H9 (cell line): ENCODE measurements around the gene GEN1. TPM values are rescaled to one million over a fixed set of nuclear protein-coding genes. Genes with fewer than 3 reads are reported as not detected.

Experiments used
- DNase-seq: peaks from one replicate; pipeline ENCODE4 v3.0.0-alpha.2; 2017
- H2AFZ ChIP-seq: one replicate; pipeline ENCODE4 v1.6.1; 2013; ENCODE audit warnings: mild to moderate bottlenecking, low read length, control low read depth, moderate library complexity
- H2AK5ac ChIP-seq: 2 replicates; pipeline ENCODE4 v1.6.1; 2013; ENCODE audit warnings: low read length, control low read depth, mixed read lengths; ENCODE audit not compliant: insufficient read length
- H2BK120ac ChIP-seq: one replicate; pipeline ENCODE4 v1.6.1; 2013; ENCODE audit warnings: low read depth, mild to moderate bottlenecking, low read length, control low read depth, inconsistent platforms; ENCODE audit not compliant: poor library complexity, severe bottlenecking
- H2BK12ac ChIP-seq: 2 replicates; pipeline ENCODE4 v1.6.1; 2013; ENCODE audit warnings: low read length, control low read depth, mixed read lengths, low read depth; ENCODE audit not compliant: insufficient read length
- H2BK15ac ChIP-seq: 2 replicates; pipeline ENCODE4 v1.6.1; 2013; ENCODE audit warnings: low read depth, low read length, control low read depth
- H2BK20ac ChIP-seq: one replicate; pipeline ENCODE4 v1.6.1; 2013; ENCODE audit warnings: low read depth, mild to moderate bottlenecking, low read length, control low read depth, inconsistent platforms; ENCODE audit not compliant: poor library complexity, severe bottlenecking
- H2BK5ac ChIP-seq: 2 replicates; pipeline ENCODE4 v1.6.1; 2013; ENCODE audit warnings: low read length, control low read depth, mixed read lengths; ENCODE audit not compliant: insufficient read length
- H3K14ac ChIP-seq: 2 replicates; pipeline ENCODE4 v1.6.1; 2013; ENCODE audit warnings: low read length, control low read depth; ENCODE audit not compliant: insufficient read depth
- H3K18ac ChIP-seq: 2 replicates; pipeline ENCODE4 v1.6.1; 2013; ENCODE audit warnings: low read depth, mild to moderate bottlenecking, mixed read lengths, low read length, control low read depth; ENCODE audit not compliant: insufficient read length
- H3K23ac ChIP-seq: 2 replicates; pipeline ENCODE4 v1.6.1; 2013; ENCODE audit warnings: low read length, control low read depth, mixed read lengths, low read depth; ENCODE audit not compliant: insufficient read length
- H3K23me2 ChIP-seq: 2 replicates; pipeline ENCODE4 v1.6.1; 2013; ENCODE audit warnings: low read depth, mild to moderate bottlenecking, mixed read lengths, low read length, control low read depth; ENCODE audit not compliant: insufficient read length, poor library complexity, severe bottlenecking
- H3K27ac ChIP-seq: 2 replicates; pipeline ENCODE4 v1.5.1; 2013; ENCODE audit warnings: low read length, control low read depth, mixed read lengths, low read depth; ENCODE audit not compliant: insufficient read length
- H3K27me3 ChIP-seq: 2 replicates; pipeline ENCODE4 v1.6.1; 2013; ENCODE audit warnings: low read length, control low read depth, inconsistent platforms; ENCODE audit not compliant: insufficient read depth
- H3K4ac ChIP-seq: 2 replicates; pipeline ENCODE4 v1.6.1; 2013; ENCODE audit warnings: low read depth, mild to moderate bottlenecking, control low read depth, inconsistent platforms, low read length, moderate library complexity
- H3K4me1 ChIP-seq: 2 replicates; pipeline ENCODE4 v1.6.1; 2013; ENCODE audit warnings: low read length, control low read depth, inconsistent platforms; ENCODE audit not compliant: insufficient read depth
- H3K4me2 ChIP-seq: 2 replicates; pipeline ENCODE4 v1.6.1; 2013; ENCODE audit warnings: low read length, control low read depth, mixed read lengths; ENCODE audit not compliant: insufficient read length, insufficient read depth
- H3K56ac ChIP-seq: 2 replicates; pipeline ENCODE4 v1.6.1; 2013; ENCODE audit warnings: low read depth, mild to moderate bottlenecking, mixed read lengths, low read length, control low read depth; ENCODE audit not compliant: insufficient read length
- H3K79me1 ChIP-seq: 2 replicates; pipeline ENCODE4 v1.6.1; 2013; ENCODE audit warnings: low read depth, mild to moderate bottlenecking, moderate library complexity, low read length, control low read depth, inconsistent platforms; ENCODE audit not compliant: insufficient read depth, poor library complexity, severe bottlenecking
- H3K79me2 ChIP-seq: 2 replicates; pipeline ENCODE4 v1.6.1; 2013; ENCODE audit warnings: low read length, control low read depth, inconsistent platforms; ENCODE audit not compliant: insufficient read depth
- H3K9ac ChIP-seq: 2 replicates; pipeline ENCODE4 v1.6.1; 2013; ENCODE audit warnings: low read length, control low read depth, mixed read lengths; ENCODE audit not compliant: insufficient read length; ENCODE audit errors: extremely low read depth
- H3K9me3 ChIP-seq: one replicate; pipeline ENCODE4 v1.6.1; 2013; ENCODE audit warnings: low read depth, low read length, inconsistent platforms; ENCODE audit not compliant: control insufficient read depth
- H3T11ph ChIP-seq: one replicate; pipeline ENCODE4 v1.6.1; 2013; ENCODE audit warnings: mild to moderate bottlenecking, low read length, control low read depth, inconsistent platforms
- H4K20me1 ChIP-seq: one replicate; pipeline ENCODE4 v1.6.1; 2013; ENCODE audit not compliant: control insufficient read depth, insufficient read length, insufficient read depth
- H4K5ac ChIP-seq: 2 replicates; pipeline ENCODE4 v1.6.1; 2013; ENCODE audit warnings: low read depth, mild to moderate bottlenecking, mixed read lengths, low read length, control low read depth; ENCODE audit not compliant: insufficient read length
- H4K8ac ChIP-seq: replicated peaks from 2 replicates; pipeline ENCODE4 v1.6.1; 2013; ENCODE audit warnings: low read length, control low read depth, mixed read lengths, low read depth; ENCODE audit not compliant: insufficient read length
- H4K91ac ChIP-seq: 2 replicates; pipeline ENCODE4 v1.6.1; 2013; ENCODE audit warnings: low read depth, mild to moderate bottlenecking, moderate library complexity, mixed read lengths, low read length, control low read depth; ENCODE audit not compliant: insufficient read length
- H3K27ac Mint-ChIP-seq, 3 experiments: 2 replicates in 2 of 3; 3 replicates in 1 of 3; pipeline ENCODE4 v1.8.0; 2020 to 2021; ENCODE audit warnings: mixed read lengths in 3 of 3, mild to moderate bottlenecking in 1 of 3, moderate library complexity in 1 of 3
- H3K27me3 Mint-ChIP-seq: 2 replicates; pipeline ENCODE4 v1.8.0; 2021; ENCODE audit warnings: low read depth, mild to moderate bottlenecking, moderate library complexity, mixed read lengths
- H3K36me3 Mint-ChIP-seq, 3 experiments: 2 replicates in 2 of 3; 3 replicates in 1 of 3; pipeline ENCODE4 v1.8.0; 2020 to 2021; ENCODE audit warnings: low read depth in 3 of 3, mixed read lengths in 3 of 3; ENCODE audit not compliant: insufficient read depth in 1 of 3
- H3K4me1 Mint-ChIP-seq, 2 experiments: 2 replicates each; pipeline ENCODE4 v1.8.0; 2020; ENCODE audit warnings: mixed read lengths in 2 of 2
- H3K4me3 Mint-ChIP-seq, 2 experiments: 2 replicates in 1 of 2; 3 replicates in 1 of 2; pipeline ENCODE4 v1.8.0; 2020 to 2021; ENCODE audit warnings: mild to moderate bottlenecking in 2 of 2, mixed read lengths in 2 of 2, moderate library complexity in 1 of 2
- H3K9me3 Mint-ChIP-seq, 2 experiments: 2 replicates in 1 of 2; 3 replicates in 1 of 2; pipeline ENCODE4 v1.8.0; 2020; ENCODE audit warnings: mild to moderate bottlenecking in 2 of 2, mixed read lengths in 2 of 2, moderate library complexity in 1 of 2
- CTCF ChIP-seq: fragments of 200-600 bp; sonication (generic); conservative IDR thresholded peaks from 3 replicates; pipeline ENCODE4 v1.8.0; 2021; ENCODE audit warnings: antibody characterized with exemption, mild to moderate bottlenecking
- WGBS: extraction: QIAGEN DNeasy Blood & Tissue Kit; methylation state at CpG from one replicate; pipeline ENCODE4 v1.1.7; 2013; ENCODE audit warnings: missing lambda C conversion rate, low lambda C conversion rate, mixed read lengths; ENCODE audit not compliant: insufficient read length; ENCODE audit errors: extremely low coverage; 5-methylcytosine and 5-hydroxymethylcytosine counted together
- total RNA-seq: library from RNA; stranded (reverse); gene quantifications from 2 replicates; pipeline ENCODE4 v1.2.1, GENCODE V29; 2021

The GEN1 gene
- total RNA-seq, 1 experiment from 2014 or later, result 28.1 TPM

DNA sequence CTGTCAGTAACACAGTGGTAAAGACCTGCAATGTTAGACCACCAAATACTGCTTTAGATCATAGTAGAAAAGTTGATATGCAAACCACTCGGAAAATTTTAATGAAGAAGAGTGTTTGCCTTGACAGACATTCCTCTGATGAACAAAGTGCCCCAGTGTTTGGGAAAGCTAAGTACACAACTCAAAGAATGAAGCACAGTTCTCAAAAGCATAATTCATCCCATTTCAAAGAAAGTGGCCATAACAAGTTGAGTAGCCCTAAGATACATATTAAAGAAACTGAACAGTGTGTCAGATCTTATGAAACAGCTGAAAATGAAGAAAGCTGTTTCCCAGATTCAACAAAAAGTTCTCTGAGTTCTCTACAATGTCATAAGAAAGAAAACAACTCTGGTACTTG is 27.5 kb downstream of the GEN1 start:
- no peak overlapping the region for H3K27ac Mint-ChIP-seq
- peaks cover 5 to 8% of the 10 kb centered on the region in 2 experiments for H3K4me1 Mint-ChIP-seq
- no peak for TF ChIP-seq CTCF
- Histone ChIP-seq H2BK5ac (no peak overlapping the region), H3K14ac (no peak overlapping the region), H3K79me2 (no peaks in the 10 kb centered on the region), H3K4me1 (no peaks in the 10 kb centered on the region), H2BK120ac (no peak overlapping the region), H4K5ac (no peak overlapping the region), H3T11ph (no peak overlapping the region), H3K9ac (no peak overlapping the region), H3K4ac (no peak overlapping the region), H3K79me1 (no peaks in the 10 kb centered on the region), H2AFZ (no peak overlapping the region), H4K91ac (no peak overlapping the region), H4K20me1 (no peaks in the 10 kb centered on the region), H2AK5ac (no peak overlapping the region), H3K9me3 (no peaks in the 10 kb centered on the region), H2BK20ac (no peak overlapping the region), H3K27me3 (no peaks in the 10 kb centered on the region), H3K56ac (no peak overlapping the region), H3K18ac (no peak overlapping the region), H4K8ac (no peak overlapping the region), H2BK15ac (no peak overlapping the region), H3K23ac (no peak overlapping the region), H2BK12ac (no peak overlapping the region), H3K23me2 (no peaks in the 10 kb centered on the region), H3K4me2 (no peak overlapping the region), H3K27ac (no peak overlapping the region)
- H3K4me3 Mint-ChIP-seq, result no peak overlapping the region
- no peak for DNase-seq
- no peaks in the 10 kb centered on the region; the same call in 1 of the 2 replicates for H3K27me3 Mint-ChIP-seq
- H3K9me3 Mint-ChIP-seq, result no peaks in the 10 kb centered on the region
- WGBS, result no CpG with 5 or more reads among the region's 1 CpG
- peaks cover 16 to 60% (median 49%) of the 10 kb centered on the region in 3 experiments; a peak in 6 of 7 replicates for H3K36me3 Mint-ChIP-seq
